PC-3 (cell line): Measurements from ENCODE around the gene CLUH.

ENCODE experiments used
- EZH2 ChIP-seq: fragments of 300-600 bp; sonication (generic); IDR thresholded peaks from one replicate; pipeline ENCODE4 v1.6.1; 2017; ENCODE audit warnings: antibody characterized with exemption, mild to moderate bottlenecking, low read length; ENCODE audit not compliant: unreplicated experiment
- TF ChIP-seq, protein P1 (sequence below): fragments of 300-600 bp; sonication (generic); conservative IDR thresholded peaks from 2 replicates; pipeline ENCODE4 v1.5.1; 2017; ENCODE audit warnings: antibody characterized with exemption, low read depth, mild to moderate bottlenecking, low read length

DNA sequence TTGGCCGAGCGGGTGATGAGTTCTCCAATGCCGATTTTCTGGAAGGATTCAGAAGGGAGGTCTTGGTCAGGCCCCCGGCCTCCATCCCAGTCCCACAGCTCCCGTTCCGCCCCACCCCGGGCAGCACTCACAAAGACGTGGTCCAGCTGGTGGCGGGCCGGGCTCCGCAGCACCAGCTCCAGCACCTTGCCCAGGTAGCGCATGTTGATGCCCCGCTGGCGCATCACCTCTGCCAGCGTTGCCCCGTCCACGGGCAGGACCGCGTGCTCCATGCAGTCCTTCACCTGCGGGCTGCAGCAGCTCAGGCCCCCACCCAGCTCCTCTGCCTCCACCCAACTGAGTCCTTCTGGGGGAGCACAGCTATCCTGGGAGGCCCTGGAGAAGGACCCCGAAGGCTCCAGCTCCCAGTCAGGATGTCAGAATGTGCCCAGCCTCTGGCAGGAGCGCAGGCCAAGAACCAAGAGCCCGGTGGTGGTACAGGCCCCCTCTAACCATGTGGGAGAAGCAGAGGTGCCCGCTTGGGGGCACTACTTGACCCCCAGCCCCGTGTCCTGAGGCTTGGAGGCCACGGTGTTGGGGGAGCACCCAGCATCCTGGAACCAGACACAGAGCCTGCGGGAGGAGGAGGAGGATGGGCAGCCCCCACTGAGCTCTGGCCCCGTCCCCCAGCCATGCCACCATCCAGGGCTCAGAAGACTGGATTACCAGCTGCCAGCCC lies 16.2 kb downstream of the CLUH start:
- TF ChIP-seq, protein P1, sequence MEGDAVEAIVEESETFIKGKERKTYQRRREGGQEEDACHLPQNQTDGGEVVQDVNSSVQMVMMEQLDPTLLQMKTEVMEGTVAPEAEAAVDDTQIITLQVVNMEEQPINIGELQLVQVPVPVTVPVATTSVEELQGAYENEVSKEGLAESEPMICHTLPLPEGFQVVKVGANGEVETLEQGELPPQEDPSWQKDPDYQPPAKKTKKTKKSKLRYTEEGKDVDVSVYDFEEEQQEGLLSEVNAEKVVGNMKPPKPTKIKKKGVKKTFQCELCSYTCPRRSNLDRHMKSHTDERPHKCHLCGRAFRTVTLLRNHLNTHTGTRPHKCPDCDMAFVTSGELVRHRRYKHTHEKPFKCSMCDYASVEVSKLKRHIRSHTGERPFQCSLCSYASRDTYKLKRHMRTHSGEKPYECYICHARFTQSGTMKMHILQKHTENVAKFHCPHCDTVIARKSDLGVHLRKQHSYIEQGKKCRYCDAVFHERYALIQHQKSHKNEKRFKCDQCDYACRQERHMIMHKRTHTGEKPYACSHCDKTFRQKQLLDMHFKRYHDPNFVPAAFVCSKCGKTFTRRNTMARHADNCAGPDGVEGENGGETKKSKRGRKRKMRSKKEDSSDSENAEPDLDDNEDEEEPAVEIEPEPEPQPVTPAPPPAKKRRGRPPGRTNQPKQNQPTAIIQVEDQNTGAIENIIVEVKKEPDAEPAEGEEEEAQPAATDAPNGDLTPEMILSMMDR, result no peak
- no peak for TF ChIP-seq EZH2
